Caco-2 (cell line): ENCODE measurements around the gene TTLL9. TPM values are rescaled to one million over a fixed set of nuclear protein-coding genes. Genes with fewer than 3 reads are reported as not detected.

Experiments used
- BruUV-seq: library from RNA; stranded (reverse); fragments of 400-500 nt; replicated peaks from 2 replicates; lab custom pipeline; 2021; lab: Mats Ljungman, UMichigan
- CTCF ChIA-PET: fragments of 300-600 bp; sonication (Branson Sonifier 250); formaldehyde crosslinking; loops from one replicate; lab custom pipeline; 2022; ENCODE audit warnings: antibody characterized with exemption; lab: Charles Lee
- POLR2A ChIA-PET: fragments of 300-600 bp; sonication (Branson Sonifier 250); formaldehyde crosslinking; loops from one replicate; lab custom pipeline; 2022; ENCODE audit warnings: antibody characterized with exemption; lab: Charles Lee
- DNase-seq, 2 experiments: peaks; one replicate each; pipeline versions ENCODE4 v3.0.0 to v3.0.0-alpha.2; 2020 to 2022
- H3K27me3 ChIP-seq: replicated peaks from 2 replicates; pipeline ENCODE4 v1.6.0; 2011; ENCODE audit warnings: low read length; ENCODE audit not compliant: control insufficient read depth, insufficient read depth
- H3K36me3 ChIP-seq: 2 replicates; pipeline ENCODE4 v1.5.1; 2011; ENCODE audit warnings: low read length; ENCODE audit not compliant: control insufficient read depth, insufficient read depth
- H3K4me1 ChIP-seq: fragments of 250-450 bp; sonication (Bioruptor Pico); 2 replicates; pipeline ENCODE4 v1.5.1; 2020; ENCODE audit warnings: mild to moderate bottlenecking
- H3K4me3 ChIP-seq: 2 replicates; pipeline ENCODE4 v1.5.1; 2011; ENCODE audit warnings: low read depth, mild to moderate bottlenecking, control low read depth, low read length
- H3K9me3 ChIP-seq: fragments of 250-450 bp; sonication (Bioruptor Pico); 2 replicates; pipeline ENCODE4 v1.5.1; 2020; ENCODE audit warnings: mild to moderate bottlenecking, moderate library complexity
- H3K27ac Mint-ChIP-seq: one replicate; pipeline ENCODE4 v1.8.0; 2022; ENCODE audit warnings: mixed read lengths; ENCODE audit not compliant: unreplicated experiment
- H3K27me3 Mint-ChIP-seq: one replicate; pipeline ENCODE4 v1.8.0; 2022; ENCODE audit warnings: mixed read lengths; ENCODE audit not compliant: insufficient read depth, unreplicated experiment
- H3K36me3 Mint-ChIP-seq: one replicate; pipeline ENCODE4 v1.8.0; 2022; ENCODE audit warnings: mild to moderate bottlenecking, mixed read lengths; ENCODE audit not compliant: insufficient read depth, unreplicated experiment
- H3K4me1 Mint-ChIP-seq: one replicate; pipeline ENCODE4 v1.8.0; 2022; ENCODE audit warnings: low read depth, mixed read lengths; ENCODE audit not compliant: unreplicated experiment
- H3K4me3 Mint-ChIP-seq: one replicate; pipeline ENCODE4 v1.8.0; 2022; ENCODE audit warnings: mild to moderate bottlenecking, moderate library complexity, mixed read lengths; ENCODE audit not compliant: unreplicated experiment
- H3K9me3 Mint-ChIP-seq: one replicate; pipeline ENCODE4 v1.8.0; 2022; ENCODE audit warnings: mixed read lengths; ENCODE audit not compliant: unreplicated experiment
- intact Hi-C: fragments of 100-400 bp; cut with micrococcal nuclease; formaldehyde crosslinking; loops from one replicate; pipeline ENCODE4 v1.10.0; 2022; ENCODE audit not compliant: unreplicated experiment
- total RNA-seq: library from RNA; stranded (reverse); gene quantifications from 2 replicates; pipeline ENCODE4 v1.2.3, GENCODE V29; 2022
- TF ChIP-seq, protein P1 (sequence below), 2 experiments: fragments of 200-600 bp in 1 of 2; IDR thresholded peaks; 1 replicate in 1 of 2; 2 replicates in 1 of 2; pipeline versions ENCODE4 v1.5.1 to v1.8.0; 2011 to 2022; ENCODE audit warnings: antibody characterized with exemption in 1 of 2, control low read depth in 1 of 2, inconsistent platforms in 1 of 2, low read depth in 1 of 2, low read length in 1 of 2, mild to moderate bottlenecking in 1 of 2, moderate library complexity in 1 of 2; ENCODE audit not compliant: insufficient read depth in 1 of 2, severe bottlenecking in 1 of 2, unreplicated experiment in 1 of 2

TTLL9 gene
- total RNA-seq, 1 experiment from 2014 or later, result not detected

DNA sequence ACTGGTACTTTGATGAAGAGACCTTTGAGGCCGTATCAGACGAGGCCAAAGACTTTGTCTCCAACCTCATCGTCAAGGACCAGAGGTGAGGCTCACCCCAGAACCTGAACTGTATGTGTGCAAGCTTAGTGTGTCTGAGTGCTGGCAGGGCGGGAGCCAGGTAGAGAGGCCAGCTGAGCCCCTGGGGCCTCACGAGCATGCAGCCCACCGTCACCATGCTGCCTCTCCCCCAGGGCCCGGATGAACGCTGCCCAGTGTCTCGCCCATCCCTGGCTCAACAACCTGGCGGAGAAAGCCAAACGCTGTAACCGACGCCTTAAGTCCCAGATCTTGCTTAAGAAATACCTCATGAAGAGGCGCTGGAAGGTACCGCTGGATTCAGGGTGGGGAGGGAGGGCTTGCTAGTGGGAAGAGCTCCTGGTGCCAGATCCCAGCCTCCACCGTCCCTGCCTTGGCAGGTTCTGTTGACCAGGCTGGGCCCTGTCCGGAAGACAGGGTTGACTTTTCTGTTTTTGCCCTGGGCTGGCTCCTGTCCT, 38.6 kb upstream of the TTLL9 start:
- Mint-ChIP-seq H3K27ac (no peak overlapping the region), H3K9me3 (no peaks in the 10 kb centered on the region), H3K4me1 (peaks cover 5% of the 10 kb centered on the region), H3K4me3 (no peak overlapping the region), H3K36me3 (no peaks in the 10 kb centered on the region), H3K27me3 (no peaks in the 10 kb centered on the region)
- ChIA-PET POLR2A (no interaction called here), CTCF (interaction anchor here (0.6 to 3.7 kb wide), 4 partner anchors 15 to 120 kb away, joined by 3 to 11 read pairs (median 4); partner anchors contain the start of gene PDRG1)
- intact Hi-C loops, result no loop called here
- TF ChIP-seq, protein P1, sequence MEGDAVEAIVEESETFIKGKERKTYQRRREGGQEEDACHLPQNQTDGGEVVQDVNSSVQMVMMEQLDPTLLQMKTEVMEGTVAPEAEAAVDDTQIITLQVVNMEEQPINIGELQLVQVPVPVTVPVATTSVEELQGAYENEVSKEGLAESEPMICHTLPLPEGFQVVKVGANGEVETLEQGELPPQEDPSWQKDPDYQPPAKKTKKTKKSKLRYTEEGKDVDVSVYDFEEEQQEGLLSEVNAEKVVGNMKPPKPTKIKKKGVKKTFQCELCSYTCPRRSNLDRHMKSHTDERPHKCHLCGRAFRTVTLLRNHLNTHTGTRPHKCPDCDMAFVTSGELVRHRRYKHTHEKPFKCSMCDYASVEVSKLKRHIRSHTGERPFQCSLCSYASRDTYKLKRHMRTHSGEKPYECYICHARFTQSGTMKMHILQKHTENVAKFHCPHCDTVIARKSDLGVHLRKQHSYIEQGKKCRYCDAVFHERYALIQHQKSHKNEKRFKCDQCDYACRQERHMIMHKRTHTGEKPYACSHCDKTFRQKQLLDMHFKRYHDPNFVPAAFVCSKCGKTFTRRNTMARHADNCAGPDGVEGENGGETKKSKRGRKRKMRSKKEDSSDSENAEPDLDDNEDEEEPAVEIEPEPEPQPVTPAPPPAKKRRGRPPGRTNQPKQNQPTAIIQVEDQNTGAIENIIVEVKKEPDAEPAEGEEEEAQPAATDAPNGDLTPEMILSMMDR (IDR thresholded peaks at IDR 0.05; ENCODE audit: insufficient read depth in 1 of 2, low read depth in 1 of 2, low read length in 1 of 2, severe bottlenecking in 1 of 2, unreplicated experiment in 1 of 2), result no peak
- Histone ChIP-seq H3K9me3 (no peaks in the 10 kb centered on the region), H3K27me3 (no peaks in the 10 kb centered on the region), H3K36me3 (no peaks in the 10 kb centered on the region), H3K4me1 (peaks cover 13% of the 10 kb centered on the region), H3K4me3 (no peak overlapping the region)
- no TSS peak for BruUV-seq
- DNase-seq, result peak in 1 of 2 experiments; percentile 48

DNA sequence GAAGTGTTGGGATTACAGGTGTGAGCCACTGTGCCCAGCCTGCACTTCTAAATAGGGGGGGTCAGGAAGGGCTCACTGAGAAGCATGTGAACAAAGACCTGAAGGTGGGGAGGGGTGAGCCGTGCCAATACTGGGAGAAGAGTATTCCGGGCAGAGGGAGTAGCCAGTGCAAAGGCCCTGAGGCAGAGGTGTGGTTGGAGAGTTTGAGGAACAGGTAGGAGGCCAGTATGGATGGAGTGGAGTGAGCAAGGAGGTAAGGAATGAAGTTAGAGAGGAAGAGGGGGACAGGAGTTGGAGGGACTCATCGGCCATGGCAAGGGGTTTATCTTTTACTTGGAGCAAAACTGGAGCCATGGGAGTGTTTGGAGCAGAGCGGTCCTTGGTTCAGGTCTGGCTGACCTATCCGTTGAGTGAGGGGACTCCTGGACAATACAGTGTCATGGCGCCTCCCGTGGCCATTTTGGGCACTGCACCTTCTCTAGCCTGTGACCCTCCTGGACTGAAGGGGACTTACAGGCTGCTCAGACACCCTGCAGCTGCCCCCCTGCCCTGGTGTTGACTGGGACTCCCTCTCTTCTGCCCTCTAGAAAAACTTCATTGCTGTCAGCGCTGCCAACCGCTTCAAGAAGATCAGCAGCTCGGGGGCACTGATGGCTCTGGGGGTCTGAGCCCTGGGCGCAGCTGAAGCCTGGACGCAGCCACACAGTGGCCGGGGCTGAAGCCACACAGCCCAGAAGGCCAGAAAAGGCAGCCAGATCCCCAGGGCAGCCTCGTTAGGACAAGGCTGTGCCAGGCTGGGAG, 37.1 kb upstream of the TTLL9 start:
- no peak overlapping the region for H3K27ac Mint-ChIP-seq
- peaks cover 5% of the 10 kb centered on the region for H3K4me1 Mint-ChIP-seq
- BruUV-seq, result no TSS peak
- ChIA-PET CTCF (interaction anchor here (0.9 to 1.1 kb wide), 4 partner anchors 10 to 184 kb away, joined by 3 to 5 read pairs (median 4); no protein-coding TSS in a partner anchor), POLR2A (no interaction called here)
- no peaks in the 10 kb centered on the region for H3K9me3 Mint-ChIP-seq
- Histone ChIP-seq H3K9me3 (no peaks in the 10 kb centered on the region), H3K27me3 (no peaks in the 10 kb centered on the region), H3K4me1 (peaks cover 13% of the 10 kb centered on the region), H3K36me3 (no peaks in the 10 kb centered on the region), H3K4me3 (no peak overlapping the region)
- TF ChIP-seq, protein P1 (IDR thresholded peaks at IDR 0.05; ENCODE audit: insufficient read depth in 1 of 2, low read depth in 1 of 2, low read length in 1 of 2, severe bottlenecking in 1 of 2, unreplicated experiment in 1 of 2), result peak; percentile 98 to 99
- no peaks in the 10 kb centered on the region for H3K36me3 Mint-ChIP-seq
- peak; percentile 88 to 91 for DNase-seq
- no peak overlapping the region for H3K4me3 Mint-ChIP-seq
- no peaks in the 10 kb centered on the region for H3K27me3 Mint-ChIP-seq
- intact Hi-C loops, result no loop called here

DNA sequence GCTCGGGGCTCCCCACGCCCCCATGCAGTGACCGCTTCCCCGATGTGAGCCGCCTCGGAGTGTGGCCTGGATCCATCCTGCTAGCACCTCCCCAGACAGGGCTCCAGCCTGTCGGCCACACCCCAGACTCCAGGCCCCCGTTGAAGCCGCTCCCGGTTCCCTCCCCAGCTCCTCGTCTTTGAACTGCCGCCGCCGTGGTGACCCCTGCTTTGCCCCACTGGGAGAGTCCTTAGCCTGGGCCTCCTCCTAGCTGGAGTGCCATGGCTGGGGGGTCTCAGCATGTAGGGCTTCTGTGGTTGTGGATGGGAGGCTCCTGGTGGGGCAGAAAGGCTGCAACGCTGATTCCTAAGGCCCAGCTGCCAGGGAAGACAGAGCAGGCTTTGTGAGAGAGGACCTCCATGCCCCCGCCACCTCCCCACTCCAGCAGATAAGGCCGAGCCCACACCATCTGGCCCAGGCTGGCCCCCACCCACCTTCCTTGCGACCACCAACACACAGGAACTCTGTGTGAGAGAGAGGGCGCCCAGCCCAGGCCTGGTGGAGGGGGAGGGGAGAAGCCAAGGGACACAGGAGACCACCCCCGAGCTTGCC, 36.4 kb upstream of the TTLL9 start:
- TF ChIP-seq, protein P1 (IDR thresholded peaks at IDR 0.05; ENCODE audit: insufficient read depth in 1 of 2, low read depth in 1 of 2, low read length in 1 of 2, severe bottlenecking in 1 of 2, unreplicated experiment in 1 of 2), result no peak
- Mint-ChIP-seq H3K27me3 (no peaks in the 10 kb centered on the region), H3K4me3 (no peak overlapping the region), H3K36me3 (no peaks in the 10 kb centered on the region), H3K9me3 (no peaks in the 10 kb centered on the region), H3K4me1 (peaks cover 5% of the 10 kb centered on the region), H3K27ac (no peak overlapping the region)
- BruUV-seq, result no TSS peak
- Histone ChIP-seq H3K9me3 (no peaks in the 10 kb centered on the region), H3K4me1 (peaks cover 13% of the 10 kb centered on the region), H3K27me3 (no peaks in the 10 kb centered on the region), H3K36me3 (no peaks in the 10 kb centered on the region), H3K4me3 (no peak overlapping the region)
- CTCF ChIA-PET, result interaction anchor here (0.5 to 1.1 kb wide), 6 partner anchors 11 to 447 kb away, joined by 3 to 5 read pairs (median 4); no protein-coding TSS in a partner anchor
- POLR2A ChIA-PET, result interaction anchor here (0.6 kb wide), 1 partner anchor 207 kb away, joined by 7 read pairs; no protein-coding TSS in a partner anchor
- intact Hi-C loops, result no loop called here
- peak in 1 of 2 experiments; percentile 50 for DNase-seq
